HG03196 (cell line): ENCODE measurements around the gene UBA3.

Experiments used
- ATAC-seq: cut with Tn5 transposase; IDR thresholded peaks from one replicate; pipeline ENCODE4 v1.9.1; 2021; ENCODE audit not compliant: unreplicated experiment

UBA3 gene

DNA sequence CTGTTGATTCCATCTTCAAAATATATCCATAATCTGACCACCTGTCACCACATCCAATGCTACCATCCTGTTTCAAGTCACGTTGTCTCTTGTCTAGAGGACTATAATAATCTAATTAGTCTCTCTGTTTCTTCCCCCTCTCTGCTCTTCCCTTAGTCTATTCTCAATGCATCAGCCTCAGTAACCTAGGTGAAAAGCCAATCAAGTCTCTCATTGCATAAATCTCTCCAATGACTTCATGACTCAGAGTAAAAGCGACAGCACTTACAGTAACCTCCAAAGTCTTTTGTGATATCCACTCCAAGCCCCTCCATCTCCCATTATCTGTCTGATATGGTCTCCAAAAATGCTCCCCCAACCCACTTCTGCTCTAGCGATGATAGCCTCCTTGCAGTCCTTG lies 7.2 kb downstream of the UBA3 start:
- ATAC-seq, result no peak

DNA sequence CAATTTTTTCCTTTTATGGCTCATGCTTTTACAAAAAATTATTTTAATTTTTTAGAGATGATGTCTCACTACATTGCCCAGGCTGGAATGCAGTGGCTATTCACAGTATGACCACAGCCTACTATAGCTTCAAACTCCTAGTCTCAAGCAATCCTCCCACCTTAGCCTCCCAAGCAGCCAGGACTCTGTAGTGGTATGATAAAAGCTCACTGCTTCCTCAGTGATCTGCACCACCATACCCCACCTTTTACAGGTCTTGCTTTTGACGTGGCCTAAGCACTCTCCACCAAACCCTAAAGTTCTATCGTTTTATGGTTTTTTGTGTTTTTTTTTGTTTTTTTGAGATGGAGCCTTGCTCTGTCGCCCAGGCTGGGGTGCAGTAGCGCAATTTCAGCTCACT lies 14.0 kb downstream of the UBA3 start:
- ATAC-seq, result no peak

DNA sequence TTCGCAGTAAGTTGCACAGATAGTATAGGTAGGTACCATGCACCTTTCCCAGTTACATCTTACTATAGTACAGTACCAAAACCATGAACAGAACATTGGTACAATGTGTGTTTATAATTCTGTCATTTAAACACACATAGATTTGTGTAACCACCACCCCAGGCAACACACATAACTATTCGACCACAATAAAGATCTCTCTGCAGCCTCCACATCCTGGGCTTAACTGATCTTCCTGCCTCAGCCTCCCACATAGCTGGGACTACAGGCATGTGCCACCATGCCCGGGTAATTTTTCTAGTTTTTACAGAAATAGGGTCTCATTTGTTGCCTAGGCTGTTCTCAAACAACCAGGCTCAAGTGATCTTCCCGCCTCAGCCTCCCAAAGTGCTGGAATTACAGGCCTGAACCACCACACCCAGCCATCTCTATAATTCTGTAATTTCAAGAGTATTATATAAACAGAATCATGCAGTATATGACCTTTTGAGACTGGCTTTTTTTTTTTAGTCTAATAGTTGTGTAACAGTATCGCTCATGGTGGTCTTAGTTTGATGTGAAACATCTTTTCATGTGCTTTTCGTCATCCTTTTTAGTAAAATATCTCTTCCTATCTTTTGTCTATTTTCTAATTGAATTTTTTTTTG lies 14.7 kb downstream of the UBA3 start:
- no peak for ATAC-seq

DNA sequence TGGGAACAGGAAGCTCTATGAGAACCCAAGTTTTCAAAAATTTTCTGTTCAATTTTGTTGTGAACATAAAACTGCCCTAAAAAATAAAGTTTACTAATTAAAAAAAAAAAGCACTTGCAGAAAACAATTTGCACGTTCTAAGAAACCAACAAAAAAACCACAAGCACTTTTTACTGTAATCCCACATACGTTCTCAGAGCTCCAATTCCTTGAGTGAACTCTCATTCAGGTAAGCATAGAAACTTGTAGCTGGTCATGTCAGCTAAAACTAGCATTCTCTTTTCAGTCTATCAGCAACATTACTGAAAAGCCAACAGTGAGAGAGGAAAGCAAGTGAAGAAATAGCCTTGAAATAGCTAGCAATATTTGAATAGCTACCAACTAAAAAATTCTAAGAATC lies 16.5 kb downstream of the UBA3 start:
- ATAC-seq, result no peak

- ATAC-seq, result no peak
Observed at GRCh38 chr3:69059688-69060087, 20.5 kb downstream of the UBA3 start.

DNA sequence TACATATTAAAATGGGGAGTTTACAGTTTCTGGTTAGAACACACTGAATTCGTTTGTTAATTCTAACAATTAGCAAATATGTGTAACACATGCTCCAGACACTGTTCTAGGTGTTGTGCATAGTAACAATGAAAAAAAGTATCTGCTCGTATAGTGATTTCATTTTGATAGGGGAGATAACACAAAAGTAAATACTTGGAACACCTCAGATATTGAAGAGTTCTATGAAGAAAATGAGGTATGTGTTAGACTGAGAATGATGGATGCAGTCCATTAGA lies 21.3 kb downstream of the UBA3 start:
- no peak for ATAC-seq

- ATAC-seq, result peak; percentile 94
Observed at GRCh38 chr3:69058180-69058946, 21.8 kb downstream of the UBA3 start.

DNA sequence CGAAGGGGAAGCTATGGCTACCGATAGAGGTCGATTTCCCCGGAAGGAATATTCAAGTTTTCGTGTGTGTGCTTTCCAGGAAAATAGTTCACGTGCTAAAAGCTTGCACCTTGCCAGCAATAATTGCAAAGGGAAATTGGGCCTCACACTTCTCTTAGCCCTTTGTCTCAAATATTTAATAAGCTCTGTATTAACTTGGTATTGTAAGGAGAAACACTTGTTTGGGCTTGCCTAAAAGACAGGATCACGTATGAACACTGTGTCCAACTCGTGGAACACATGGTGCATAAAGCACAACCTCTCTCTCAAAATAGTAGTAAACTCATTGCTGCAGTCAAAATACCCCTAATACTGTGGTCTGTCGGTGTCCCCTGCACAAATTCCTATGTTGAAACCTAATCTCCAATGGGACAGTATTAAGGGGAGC lies 27.7 kb downstream of the UBA3 start:
- ATAC-seq, result peak; percentile 12

DNA sequence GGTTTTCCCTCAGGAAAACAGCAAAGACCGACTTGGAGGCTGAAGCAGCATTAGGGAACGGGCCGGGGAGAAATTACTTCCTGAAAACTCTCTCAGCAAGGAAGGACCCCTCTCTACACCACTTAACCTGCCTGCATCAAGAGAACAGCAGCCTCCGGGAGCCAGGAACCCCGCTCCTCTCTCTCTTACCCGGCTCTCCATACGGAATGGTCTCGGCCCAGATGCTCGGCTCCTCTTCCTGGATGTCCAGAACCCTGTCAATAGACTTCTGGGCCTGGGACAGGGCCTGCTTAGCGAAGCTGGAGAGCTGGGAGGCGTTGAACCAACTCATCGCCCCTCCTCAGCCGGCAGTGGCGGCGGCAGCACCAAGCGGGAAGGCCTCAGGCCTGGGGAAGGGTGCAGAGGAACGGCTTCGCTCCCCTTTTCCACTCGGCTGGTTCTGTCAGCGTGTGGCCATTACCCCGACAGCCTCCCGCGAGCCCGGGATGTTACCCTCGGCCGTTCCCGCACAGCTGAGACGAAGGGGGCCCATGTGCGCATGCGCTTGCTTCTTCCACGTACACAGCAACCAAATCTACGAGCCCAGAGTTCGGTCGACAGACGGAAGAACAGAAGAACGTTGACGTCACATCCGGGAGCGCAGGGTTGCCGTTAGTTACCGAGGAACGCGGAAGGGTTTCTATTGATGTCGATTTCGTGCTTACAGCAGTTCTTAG lies 28.3 kb downstream of the UBA3 start, which contains the start of gene TMF1:
TSS of gene TMF1 (minus strand) at position 578 of the 716 bp plus-strand sequence. CDS start at position 331, 247 bp downstream.
- peak; percentile 97 for ATAC-seq

DNA sequence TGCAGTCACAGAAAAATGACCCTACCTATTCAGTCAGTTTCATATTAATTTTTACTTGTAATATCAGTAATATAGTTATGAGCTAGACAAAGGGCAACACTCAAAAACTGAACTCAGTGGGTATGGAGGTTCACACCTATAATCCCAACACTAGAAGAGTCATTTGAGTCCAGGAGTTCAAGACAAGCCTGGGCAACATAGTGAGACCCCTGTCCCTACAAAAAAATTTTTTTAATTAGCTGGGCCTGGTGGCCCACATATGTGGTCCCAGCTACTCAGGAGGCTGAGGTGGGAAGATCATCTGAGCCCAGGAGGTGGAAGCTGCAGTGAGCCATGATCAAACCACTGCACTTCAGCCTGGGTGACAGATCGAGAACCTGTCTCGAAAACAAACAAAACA lies 31.2 kb downstream of the UBA3 start:
- no peak for ATAC-seq

GRCh38 chr3:69044608-69045007 lies 35.6 kb downstream of the UBA3 start:
- ATAC-seq, result no peak

- ATAC-seq, result no peak
Observed at GRCh38 chr3:69033470-69033869, 46.7 kb downstream of the UBA3 start.

DNA sequence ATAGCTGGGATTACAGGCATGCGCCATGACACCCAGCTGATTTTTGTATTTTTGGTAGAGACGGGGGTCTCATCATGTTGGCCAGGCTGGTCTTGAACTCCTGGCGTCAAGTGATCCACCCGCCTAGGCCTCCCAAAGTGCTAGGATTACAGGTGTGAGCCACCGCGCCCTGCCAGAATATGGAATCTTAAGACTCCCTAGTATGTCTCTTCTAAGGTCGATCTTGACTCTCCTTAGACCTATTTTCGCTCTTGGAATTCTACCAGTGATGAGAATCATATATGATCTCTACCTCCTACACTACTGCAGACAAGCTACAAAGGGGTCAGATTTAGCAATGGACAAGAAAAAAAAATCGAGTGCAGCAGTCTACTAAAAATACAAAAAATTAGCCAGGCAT lies 47.4 kb downstream of the UBA3 start:
- no peak for ATAC-seq

DNA sequence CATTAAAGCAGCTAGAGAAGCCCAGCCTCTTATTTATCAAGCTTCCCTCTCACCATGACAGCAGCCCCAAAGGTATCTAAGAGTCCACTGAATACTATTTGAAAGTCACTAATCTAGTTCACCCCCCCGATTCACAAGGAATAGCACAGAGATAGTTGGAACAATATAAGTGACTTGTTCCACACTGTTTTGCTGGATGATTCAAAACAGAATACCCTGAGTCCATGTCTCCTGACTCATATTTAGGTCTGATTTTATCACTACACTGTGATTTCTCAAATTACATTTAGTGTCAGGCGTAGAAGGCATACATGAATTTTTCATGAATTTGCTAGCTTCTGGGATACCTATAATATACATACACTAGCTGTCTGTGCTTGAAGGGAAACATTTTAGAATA lies 48.0 kb downstream of the UBA3 start:
- ATAC-seq, result no peak

DNA sequence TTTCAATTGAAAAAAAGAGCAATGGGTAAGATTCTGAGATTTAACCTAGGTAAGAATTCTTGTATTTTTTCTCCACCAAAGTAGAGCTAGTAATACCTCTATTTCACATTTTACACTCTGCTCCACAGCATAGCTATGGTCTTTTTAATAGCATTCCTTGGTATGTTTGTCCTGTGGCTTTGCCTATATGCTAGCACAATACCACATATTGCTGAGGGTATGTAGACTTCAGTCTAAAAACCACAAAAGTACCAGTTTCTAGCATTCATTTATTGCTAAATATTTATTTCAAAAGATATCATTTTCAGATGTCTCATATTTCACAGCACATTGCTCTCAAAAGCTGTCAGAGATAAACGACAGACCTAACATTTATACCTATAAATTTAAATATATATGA lies 48.5 kb downstream of the UBA3 start:
- ATAC-seq, result no peak

DNA sequence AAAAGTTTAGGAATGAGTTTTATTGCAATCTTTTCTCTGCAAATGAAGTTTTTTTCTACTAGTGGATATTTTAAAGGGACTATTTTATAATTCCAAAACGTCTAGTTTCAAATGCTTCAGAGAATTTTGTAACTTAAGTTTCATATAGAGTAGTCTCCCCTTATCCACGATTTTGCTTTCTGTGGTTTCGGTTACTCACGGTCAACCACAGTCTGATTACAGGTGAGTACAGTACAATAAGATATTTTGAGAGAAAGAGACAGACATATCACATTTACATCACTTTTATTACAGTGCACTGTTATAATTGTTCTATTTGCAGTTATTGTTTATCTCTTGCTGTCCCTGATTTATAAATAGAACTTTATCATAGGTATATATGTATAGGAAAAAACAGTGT lies 59.3 kb downstream of the UBA3 start:
- no peak for ATAC-seq

- ATAC-seq, result no peak
Observed at GRCh38 chr3:69020424-69020823, 59.7 kb downstream of the UBA3 start.

DNA sequence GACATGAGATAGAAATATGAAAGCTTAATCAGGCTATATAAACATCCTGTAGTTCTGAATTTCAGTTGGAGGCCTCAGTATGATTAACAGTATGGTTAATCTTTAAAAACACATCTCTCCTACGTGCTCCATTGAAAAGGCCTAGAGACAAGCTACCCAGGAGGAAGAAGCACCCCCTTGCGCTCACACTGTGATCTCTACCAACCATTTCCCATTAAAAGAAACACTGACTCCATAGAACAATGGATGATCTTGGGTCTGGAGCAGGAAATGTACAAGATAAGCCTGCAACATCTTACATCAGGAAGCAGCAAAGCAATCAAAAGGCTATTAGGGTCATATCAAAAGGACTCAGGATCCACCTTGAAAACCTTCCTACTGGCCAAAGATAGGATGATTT lies 63.3 kb downstream of the UBA3 start:
- no peak for ATAC-seq

GRCh38 chr3:69016102-69016501 lies 64.1 kb downstream of the UBA3 start:
- ATAC-seq, result no peak

- no peak for ATAC-seq
Observed at GRCh38 chr3:69014022-69014580, 66.1 kb downstream of the UBA3 start.

GRCh38 chr3:69013253-69014021 lies 66.7 kb downstream of the UBA3 start, which contains the start of gene EOGT:
Gene EOGT (minus strand): TSS chr3:69013684. CDS start chr3:69009846, 3,838 bp downstream.
- peak; percentile 86 for ATAC-seq
